Measurements from ENCODE around the gene XAB2.

Gene XAB2

GRCh38 chr19:7617735-7618134 is 11.6 kb downstream of the XAB2 start:
- Mint-ChIP-seq H3K9me3 (no peaks in the 10 kb centered on the region), H3K27ac (no peak overlapping the region), H3K36me3 (ENCODE audit: low read depth) (peaks cover 16% of the 10 kb centered on the region), H3K4me3 (no peak overlapping the region), H3K27me3 (no peaks in the 10 kb centered on the region), H3K4me1 (no peaks in the 10 kb centered on the region)
- ATAC-seq, result no peak
- no peak for DNase-seq

- Mint-ChIP-seq H3K36me3 (ENCODE audit: low read depth) (peaks cover 16% of the 10 kb centered on the region), H3K4me1 (no peaks in the 10 kb centered on the region), H3K27ac (no peak overlapping the region), H3K27me3 (no peaks in the 10 kb centered on the region), H3K4me3 (no peak overlapping the region), H3K9me3 (no peaks in the 10 kb centered on the region)
- no peak for ATAC-seq
- DNase-seq, result no peak
These were observed 12.2 kb downstream of the XAB2 start for GRCh38 chr19:7617172-7617571.

GRCh38 chr19:7614859-7615741 is 14.2 kb downstream of the XAB2 start:
- H3K36me3 Mint-ChIP-seq (ENCODE audit: low read depth), result peaks cover 10% of the 10 kb centered on the region
- DNase-seq, result no peak
- no peak overlapping the region for H3K4me3 Mint-ChIP-seq
- no peak overlapping the region for H3K27ac Mint-ChIP-seq
- H3K9me3 Mint-ChIP-seq, result no peaks in the 10 kb centered on the region
- peak; percentile 7 for ATAC-seq
- H3K4me1 Mint-ChIP-seq, result no peaks in the 10 kb centered on the region
- no peaks in the 10 kb centered on the region for H3K27me3 Mint-ChIP-seq

GRCh38 chr19:7612282-7613274 is 16.8 kb downstream of the XAB2 start:
- no peak overlapping the region for H3K27ac Mint-ChIP-seq
- H3K4me1 Mint-ChIP-seq, result no peaks in the 10 kb centered on the region
- no peaks in the 10 kb centered on the region for H3K9me3 Mint-ChIP-seq

GRCh38 chr19:7611541-7612279 is 17.6 kb downstream of the XAB2 start:
- Mint-ChIP-seq H3K4me3 (no peak overlapping the region), H3K4me1 (no peaks in the 10 kb centered on the region), H3K36me3 (ENCODE audit: low read depth) (no peaks in the 10 kb centered on the region), H3K27ac (no peak overlapping the region), H3K9me3 (no peaks in the 10 kb centered on the region), H3K27me3 (no peaks in the 10 kb centered on the region)
- no peak for DNase-seq
- no peak for ATAC-seq

More at GRCh38 chr19:7612282-7613274, 16.8 kb downstream of the XAB2 start:
- no peaks in the 10 kb centered on the region for H3K36me3 Mint-ChIP-seq (ENCODE audit: low read depth)
- ATAC-seq (no peak), DNase-seq (no peak)
- no peak overlapping the region for H3K4me3 Mint-ChIP-seq
- no peaks in the 10 kb centered on the region for H3K27me3 Mint-ChIP-seq

GRCh38 chr19:7610491-7611240 is 18.7 kb downstream of the XAB2 start:
- no peaks in the 10 kb centered on the region for H3K27me3 Mint-ChIP-seq
- H3K9me3 Mint-ChIP-seq, result no peaks in the 10 kb centered on the region
- no peak for ATAC-seq
- H3K27ac Mint-ChIP-seq, result no peak overlapping the region
- H3K4me1 Mint-ChIP-seq, result no peaks in the 10 kb centered on the region
- H3K4me3 Mint-ChIP-seq, result no peak overlapping the region
- no peaks in the 10 kb centered on the region for H3K36me3 Mint-ChIP-seq (ENCODE audit: low read depth)
- no peak for DNase-seq

- H3K9me3 Mint-ChIP-seq, result no peaks in the 10 kb centered on the region
- DNase-seq, result peak; percentile 0
- H3K4me1 Mint-ChIP-seq, result no peaks in the 10 kb centered on the region
- H3K36me3 Mint-ChIP-seq (ENCODE audit: low read depth), result no peaks in the 10 kb centered on the region
- peaks cover 3% of the 10 kb centered on the region for H3K27me3 Mint-ChIP-seq
- H3K27ac Mint-ChIP-seq, result no peak overlapping the region
- no peak overlapping the region for H3K4me3 Mint-ChIP-seq
- ATAC-seq, result no peak
These were observed 21.3 kb downstream of the XAB2 start for GRCh38 chr19:7607874-7608560.

GRCh38 chr19:7607212-7607873 is 22.0 kb downstream of the XAB2 start:
- no peaks in the 10 kb centered on the region for H3K9me3 Mint-ChIP-seq
- no peak overlapping the region for H3K27ac Mint-ChIP-seq
- no peaks in the 10 kb centered on the region for H3K36me3 Mint-ChIP-seq (ENCODE audit: low read depth)
- no peak for DNase-seq
- ATAC-seq, result no peak
- H3K27me3 Mint-ChIP-seq, result peaks cover 3% of the 10 kb centered on the region
- no peaks in the 10 kb centered on the region for H3K4me1 Mint-ChIP-seq
- no peak overlapping the region for H3K4me3 Mint-ChIP-seq

- Mint-ChIP-seq H3K4me1 (no peaks in the 10 kb centered on the region), H3K4me3 (no peak overlapping the region), H3K27me3 (peaks cover 3% of the 10 kb centered on the region), H3K36me3 (ENCODE audit: low read depth) (no peaks in the 10 kb centered on the region), H3K9me3 (no peaks in the 10 kb centered on the region), H3K27ac (no peak overlapping the region)
- ATAC-seq (no peak), DNase-seq (no peak)
These were observed 23.1 kb downstream of the XAB2 start for GRCh38 chr19:7606289-7606688.

- Mint-ChIP-seq H3K27me3 (peaks cover 5% of the 10 kb centered on the region), H3K4me3 (no peak overlapping the region), H3K27ac (no peak overlapping the region), H3K9me3 (peaks cover 3% of the 10 kb centered on the region), H3K4me1 (peaks cover 3% of the 10 kb centered on the region), H3K36me3 (ENCODE audit: low read depth) (peaks cover 2% of the 10 kb centered on the region)
- ATAC-seq, result peak; percentile 62
- peak; percentile 44 for DNase-seq
These were observed 23.7 kb downstream of the XAB2 start for GRCh38 chr19:7605490-7606222.

GRCh38 chr19:7603919-7604318 is 25.4 kb downstream of the XAB2 start:
- H3K27me3 Mint-ChIP-seq, result peaks cover 6% of the 10 kb centered on the region
- H3K4me1 Mint-ChIP-seq, result peaks cover 3% of the 10 kb centered on the region
- no peak for DNase-seq
- H3K36me3 Mint-ChIP-seq (ENCODE audit: low read depth), result peaks cover 2% of the 10 kb centered on the region
- no peak overlapping the region for H3K27ac Mint-ChIP-seq
- peaks cover 4% of the 10 kb centered on the region for H3K9me3 Mint-ChIP-seq
- no peak for ATAC-seq
- no peak overlapping the region for H3K4me3 Mint-ChIP-seq

- Mint-ChIP-seq H3K36me3 (ENCODE audit: low read depth) (peaks cover 2% of the 10 kb centered on the region), H3K9me3 (peaks cover 4% of the 10 kb centered on the region), H3K4me3 (no peak overlapping the region), H3K27ac (no peak overlapping the region), H3K27me3 (peaks cover 13% of the 10 kb centered on the region), H3K4me1 (peaks cover 3% of the 10 kb centered on the region)
- DNase-seq, result no peak
- no peak for ATAC-seq
These were observed 26.3 kb downstream of the XAB2 start for GRCh38 chr19:7602935-7603497.
